ENCODE results near the gene PGAP2. TPM values are rescaled to one million over a fixed set of nuclear protein-coding genes. Genes with fewer than 3 reads are reported as not detected.

The PGAP2 gene
- total and polyA plus RNA-seq, 2 donors (not counting 1 experiment from before 2014, with no cell fraction given), result 20.5 to 47.1 TPM

DNA sequence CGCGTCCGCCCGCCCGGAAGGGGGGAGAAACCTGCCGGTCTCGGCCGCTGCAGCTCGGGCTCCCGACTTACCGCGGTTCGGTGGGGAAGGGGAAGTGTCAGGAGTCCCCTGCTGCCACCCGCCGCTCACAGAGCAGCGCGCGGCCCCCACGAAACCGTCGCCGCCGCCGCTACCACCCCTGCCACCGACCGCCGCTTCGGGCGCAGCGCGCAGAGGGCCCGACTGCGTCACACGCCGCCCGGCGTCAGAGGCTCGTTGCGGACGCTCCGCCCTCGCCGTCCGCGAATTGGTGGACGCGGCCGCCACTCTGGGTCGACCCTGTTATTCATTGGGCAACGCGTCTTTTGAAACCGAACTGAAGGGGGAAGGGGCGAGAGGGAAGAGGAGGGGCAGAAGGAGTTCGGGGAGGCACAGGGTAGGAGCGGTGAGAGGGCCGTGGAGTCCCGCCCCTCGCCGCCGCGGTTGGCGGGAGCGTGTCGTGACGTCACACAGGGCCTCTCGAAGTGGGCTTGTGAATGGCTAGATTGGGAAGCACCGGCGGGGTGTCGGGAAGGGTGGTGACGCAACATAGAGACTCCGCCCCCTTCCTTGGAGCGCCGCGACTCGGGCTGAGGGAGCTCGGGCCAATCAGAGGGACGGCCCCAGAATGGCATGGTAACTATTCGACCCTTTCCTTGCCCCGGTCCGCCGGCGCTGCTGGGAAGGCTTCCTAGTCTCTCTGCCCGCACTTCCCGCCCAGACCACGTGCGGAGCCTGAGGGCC, 10.8 kb upstream of the PGAP2 start, which contains the start of gene NUP98:
Gene NUP98, minus strand, starts transcription at position 226 of the 762 bp plus-strand sequence. CDS start 15,437 bp downstream, outside the sequence.
- H3K4me2 ChIP-seq (replicated peaks; ENCODE audit: low read depth, low read length, poor library complexity, severe bottlenecking), result peak within 1 kb of the TSS; percentile 92
- H3K9me3 ChIP-seq (ENCODE audit: control extremely low read depth in 1 of 3, control insufficient read depth in 2 of 3, insufficient read depth in 1 of 3, low read length in 2 of 3), result no peaks in the 10 kb centered on the region
- H3K4me1 ChIP-seq (ENCODE audit: control insufficient read depth in 2 of 2, insufficient read depth in 2 of 2, low read length in 2 of 2), result peaks cover 21 to 31% of the 10 kb centered on the region in 2 donors
- DNase-seq (peak; percentile 100), ATAC-seq (ENCODE audit: low read depth) (peak; percentile 91)
- POLR2A ChIA-PET, result interaction anchor here (0.6 to 2.1 kb wide), 4 partner anchors 11 to 418 kb away, joined by 3 to 12 read pairs (median 3); partner anchors contain the start of gene PGAP2
- H4K20me1 ChIP-seq (ENCODE audit: control insufficient read depth, insufficient read depth, low read length, poor library complexity, severe bottlenecking), result peaks cover 22% of the 10 kb centered on the region
- Mint-ChIP-seq H3K9me3 (ENCODE audit: insufficient read depth) (no peaks in the 10 kb centered on the region), H3K4me3 (peak within 1 kb of the TSS; percentile 97), H3K27me3 (no peaks in the 10 kb centered on the region), H3K27ac (peak within 1 kb of the TSS; percentile 97), H3K4me1 (peaks cover 35% of the 10 kb centered on the region)
- CTCF ChIA-PET, result interaction anchor here (0.8 to 3.5 kb wide), 6 partner anchors 10 to 276 kb away, joined by 3 to 27 read pairs (median 10); partner anchors contain the start of genes PGAP2 and RHOG
- peaks cover 2 to 7% of the 10 kb centered on the region in 2 experiments for H3K36me3 ChIP-seq (replicated peaks in 1 of 2; ENCODE audit: control extremely low read depth in 1 of 2, control insufficient read depth in 1 of 2, extremely low read depth in 1 of 2, insufficient read depth in 2 of 2, low read length in 1 of 2)
- H3K4me3 ChIP-seq (ENCODE audit: control extremely low read depth in 1 of 5, extremely low read depth in 1 of 5, insufficient read depth in 1 of 5, low read depth in 2 of 5, low read length in 4 of 5), result peak within 1 kb of the TSS; percentile 93 to 98 (median 96)
- TF ChIP-seq, protein P1, sequence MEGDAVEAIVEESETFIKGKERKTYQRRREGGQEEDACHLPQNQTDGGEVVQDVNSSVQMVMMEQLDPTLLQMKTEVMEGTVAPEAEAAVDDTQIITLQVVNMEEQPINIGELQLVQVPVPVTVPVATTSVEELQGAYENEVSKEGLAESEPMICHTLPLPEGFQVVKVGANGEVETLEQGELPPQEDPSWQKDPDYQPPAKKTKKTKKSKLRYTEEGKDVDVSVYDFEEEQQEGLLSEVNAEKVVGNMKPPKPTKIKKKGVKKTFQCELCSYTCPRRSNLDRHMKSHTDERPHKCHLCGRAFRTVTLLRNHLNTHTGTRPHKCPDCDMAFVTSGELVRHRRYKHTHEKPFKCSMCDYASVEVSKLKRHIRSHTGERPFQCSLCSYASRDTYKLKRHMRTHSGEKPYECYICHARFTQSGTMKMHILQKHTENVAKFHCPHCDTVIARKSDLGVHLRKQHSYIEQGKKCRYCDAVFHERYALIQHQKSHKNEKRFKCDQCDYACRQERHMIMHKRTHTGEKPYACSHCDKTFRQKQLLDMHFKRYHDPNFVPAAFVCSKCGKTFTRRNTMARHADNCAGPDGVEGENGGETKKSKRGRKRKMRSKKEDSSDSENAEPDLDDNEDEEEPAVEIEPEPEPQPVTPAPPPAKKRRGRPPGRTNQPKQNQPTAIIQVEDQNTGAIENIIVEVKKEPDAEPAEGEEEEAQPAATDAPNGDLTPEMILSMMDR (IDR thresholded peaks at IDR 0.05), result no peak
- TF ChIP-seq EZH2 (IDR thresholded peaks at IDR 0.05; ENCODE audit: borderline replicate concordance, insufficient read depth, low read depth, low read length, poor library complexity, severe bottlenecking), result no peak
- peak within 1 kb of the TSS; percentile 93 to 97 for H3K27ac ChIP-seq (ENCODE audit: low read length in 2 of 2)
- H3K9ac ChIP-seq (ENCODE audit: low read length), result peak within 1 kb of the TSS; percentile 97
- H2AFZ ChIP-seq (ENCODE audit: insufficient read depth, low read depth, low read length, poor library complexity, severe bottlenecking), result peak within 1 kb of the TSS; percentile 94
- under 1% methylated on average over 86 of the region's 86 CpGs for WGBS (ENCODE audit: insufficient coverage)
- H3K79me2 ChIP-seq (ENCODE audit: control insufficient read depth, insufficient read depth, low read length), result peaks cover 70% of the 10 kb centered on the region
- intact Hi-C loops (cut with micrococcal nuclease), result loop anchor here (1.0 to 5.0 kb wide), 6 partner anchors 11 to 595 kb away; partner anchors contain the start of genes PGAP2, RRM1 and TRIM21
- no peaks in the 10 kb centered on the region for H3K27me3 ChIP-seq (replicated peaks in 1 of 4; ENCODE audit: control extremely low read depth in 1 of 4, control insufficient read depth in 3 of 4, insufficient read depth in 4 of 4, low read length in 3 of 4)

Data from B cell (primary cell).